Calu3 (cell line): ENCODE measurements around the gene FBP1. TPM values are rescaled to one million over a fixed set of nuclear protein-coding genes. Genes with fewer than 3 reads are reported as not detected.

Source experiments
- BruUV-seq: library from RNA; stranded (reverse); fragments of 400-500 nt; replicated peaks from 2 replicates; lab custom pipeline; 2021; lab: Mats Ljungman, UMichigan
- CTCF ChIA-PET: fragments of 300-600 bp; sonication (Branson Sonifier 250); formaldehyde crosslinking; loops from one replicate; lab custom pipeline; 2022; ENCODE audit warnings: antibody characterized with exemption; lab: Charles Lee
- DNase-seq: peaks from one replicate; pipeline ENCODE4 v3.0.0; 2022
- H3K27ac Mint-ChIP-seq: one replicate; pipeline ENCODE4 v1.8.0; 2022; ENCODE audit warnings: mixed read lengths; ENCODE audit not compliant: unreplicated experiment
- H3K27me3 Mint-ChIP-seq: one replicate; pipeline ENCODE4 v1.8.0; 2022; ENCODE audit warnings: mixed read lengths; ENCODE audit not compliant: unreplicated experiment
- H3K36me3 Mint-ChIP-seq: one replicate; pipeline ENCODE4 v1.8.0; 2022; ENCODE audit warnings: mild to moderate bottlenecking, moderate library complexity, mixed read lengths; ENCODE audit not compliant: insufficient read depth, unreplicated experiment
- H3K4me1 Mint-ChIP-seq: one replicate; pipeline ENCODE4 v1.8.0; 2022; ENCODE audit warnings: mild to moderate bottlenecking, low read depth, mixed read lengths; ENCODE audit not compliant: unreplicated experiment
- H3K4me3 Mint-ChIP-seq: one replicate; pipeline ENCODE4 v1.8.0; 2022; ENCODE audit warnings: mild to moderate bottlenecking, low read depth, moderate library complexity, mixed read lengths; ENCODE audit not compliant: unreplicated experiment
- H3K9me3 Mint-ChIP-seq: one replicate; pipeline ENCODE4 v1.8.0; 2022; ENCODE audit warnings: low read depth, mixed read lengths; ENCODE audit not compliant: unreplicated experiment
- intact Hi-C: fragments of 100-400 bp; cut with micrococcal nuclease; formaldehyde crosslinking; loops from one replicate; pipeline ENCODE4 v1.10.0; 2022; ENCODE audit not compliant: unreplicated experiment
- total RNA-seq: library from RNA; stranded (reverse); gene quantifications from 2 replicates; pipeline ENCODE4 v1.2.3, GENCODE V29; 2022
- TF ChIP-seq, protein P1 (sequence below): fragments of 200-600 bp; IDR thresholded peaks from one replicate; pipeline ENCODE4 v1.8.0; 2022; ENCODE audit warnings: antibody characterized with exemption; ENCODE audit not compliant: unreplicated experiment

FBP1 gene
- total RNA-seq, 1 experiment from 2014 or later = 7.7 TPM

DNA sequence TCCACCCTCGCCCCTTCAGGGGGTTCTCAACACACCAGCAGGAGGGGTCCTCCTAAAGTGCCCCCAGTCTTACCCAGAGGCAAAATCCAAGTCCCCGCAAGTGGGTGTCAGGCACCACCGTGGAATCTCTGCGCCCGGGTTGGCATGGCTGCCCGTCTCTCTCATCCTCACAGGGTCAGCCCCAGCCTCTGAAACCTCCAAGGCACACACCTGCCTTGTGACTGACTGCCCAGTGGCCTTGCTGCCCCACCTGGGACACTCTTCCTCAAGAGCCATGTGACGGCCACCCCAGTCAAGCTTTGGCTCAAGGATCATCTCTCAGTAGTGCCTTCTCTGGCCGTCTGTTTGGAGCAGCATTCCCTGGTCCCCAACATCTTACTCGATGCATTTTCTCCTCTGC is 50.6 kb downstream of the FBP1 start:
- CTCF ChIA-PET = interaction anchor here (0.6 kb wide), 1 partner anchor 1426 kb away, joined by 3 read pairs; no protein-coding TSS in a partner anchor
- Mint-ChIP-seq H3K4me3 (no peak overlapping the region), H3K4me1 (no peaks in the 10 kb centered on the region), H3K27ac (no peak overlapping the region), H3K27me3 (peaks cover 14% of the 10 kb centered on the region), H3K9me3 (no peaks in the 10 kb centered on the region), H3K36me3 (no peaks in the 10 kb centered on the region)
- DNase-seq = no peak
- intact Hi-C loops = no loop called here
- BruUV-seq = no TSS peak
- TF ChIP-seq, protein P1, sequence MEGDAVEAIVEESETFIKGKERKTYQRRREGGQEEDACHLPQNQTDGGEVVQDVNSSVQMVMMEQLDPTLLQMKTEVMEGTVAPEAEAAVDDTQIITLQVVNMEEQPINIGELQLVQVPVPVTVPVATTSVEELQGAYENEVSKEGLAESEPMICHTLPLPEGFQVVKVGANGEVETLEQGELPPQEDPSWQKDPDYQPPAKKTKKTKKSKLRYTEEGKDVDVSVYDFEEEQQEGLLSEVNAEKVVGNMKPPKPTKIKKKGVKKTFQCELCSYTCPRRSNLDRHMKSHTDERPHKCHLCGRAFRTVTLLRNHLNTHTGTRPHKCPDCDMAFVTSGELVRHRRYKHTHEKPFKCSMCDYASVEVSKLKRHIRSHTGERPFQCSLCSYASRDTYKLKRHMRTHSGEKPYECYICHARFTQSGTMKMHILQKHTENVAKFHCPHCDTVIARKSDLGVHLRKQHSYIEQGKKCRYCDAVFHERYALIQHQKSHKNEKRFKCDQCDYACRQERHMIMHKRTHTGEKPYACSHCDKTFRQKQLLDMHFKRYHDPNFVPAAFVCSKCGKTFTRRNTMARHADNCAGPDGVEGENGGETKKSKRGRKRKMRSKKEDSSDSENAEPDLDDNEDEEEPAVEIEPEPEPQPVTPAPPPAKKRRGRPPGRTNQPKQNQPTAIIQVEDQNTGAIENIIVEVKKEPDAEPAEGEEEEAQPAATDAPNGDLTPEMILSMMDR = no peak

DNA sequence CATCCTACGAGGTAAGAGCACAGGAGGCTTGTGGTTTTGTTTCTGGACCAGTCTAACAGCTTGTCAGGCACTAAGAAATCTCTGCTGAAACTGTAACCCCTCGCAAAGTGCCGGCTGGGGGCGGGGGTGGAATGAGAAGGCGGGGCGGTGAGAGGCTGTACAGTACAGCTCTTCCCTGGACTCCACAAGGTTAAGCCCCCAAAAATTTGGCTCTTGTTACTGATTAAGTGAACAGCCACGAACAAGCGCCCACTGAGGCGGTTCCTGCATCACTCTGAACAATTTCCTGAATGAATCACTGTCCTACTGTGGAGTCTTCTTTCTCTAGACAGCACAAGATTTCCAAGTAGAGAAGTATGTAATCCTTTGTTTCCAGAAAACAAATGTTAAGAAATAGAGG is 52.5 kb downstream of the FBP1 start:
- TF ChIP-seq, protein P1 = no peak
- intact Hi-C loops = no loop called here
- no peak overlapping the region for H3K27ac Mint-ChIP-seq
- no peaks in the 10 kb centered on the region for H3K4me1 Mint-ChIP-seq
- CTCF ChIA-PET = interaction anchor here (1.0 kb wide), 1 partner anchor 36 kb away, joined by 3 read pairs; no protein-coding TSS in a partner anchor
- no peak for DNase-seq
- no peaks in the 10 kb centered on the region for H3K36me3 Mint-ChIP-seq
- H3K4me3 Mint-ChIP-seq = no peak overlapping the region
- H3K27me3 Mint-ChIP-seq = peaks cover 14% of the 10 kb centered on the region
- BruUV-seq = no TSS peak
- no peaks in the 10 kb centered on the region for H3K9me3 Mint-ChIP-seq

GRCh38 chr9:94586316-94586715 is 53.0 kb downstream of the FBP1 start:
- Mint-ChIP-seq H3K36me3 (no peaks in the 10 kb centered on the region), H3K4me3 (no peak overlapping the region), H3K27ac (no peak overlapping the region), H3K4me1 (no peaks in the 10 kb centered on the region), H3K27me3 (peaks cover 14% of the 10 kb centered on the region), H3K9me3 (no peaks in the 10 kb centered on the region)
- BruUV-seq = no TSS peak
- intact Hi-C loops = no loop called here
- no peak for DNase-seq
- TF ChIP-seq, protein P1 = no peak
- CTCF ChIA-PET = interaction anchor here (1.0 kb wide), 1 partner anchor 36 kb away, joined by 3 read pairs; no protein-coding TSS in a partner anchor

GRCh38 chr9:94584555-94584954 is 54.8 kb downstream of the FBP1 start:
- intact Hi-C loops = no loop called here
- no TSS peak for BruUV-seq
- no peak overlapping the region for H3K4me3 Mint-ChIP-seq
- H3K9me3 Mint-ChIP-seq = no peaks in the 10 kb centered on the region
- no peaks in the 10 kb centered on the region for H3K36me3 Mint-ChIP-seq
- TF ChIP-seq, protein P1 = no peak
- no peak overlapping the region for H3K27ac Mint-ChIP-seq
- CTCF ChIA-PET = no interaction called here
- DNase-seq = no peak
- no peaks in the 10 kb centered on the region for H3K4me1 Mint-ChIP-seq
- peaks cover 13% of the 10 kb centered on the region for H3K27me3 Mint-ChIP-seq
